NCI-H748 (cell line): Measurements from ENCODE around the gene URB1.
A peak's percentile ranks its signal among the peaks of the same experiment; 100 is the strongest.

ENCODE experiments used
- DNase-seq: peaks from one replicate; lab custom pipeline; 2025; ENCODE audit not compliant: unreplicated experiment; lab: John Stamatoyannopoulos, UW

URB1 gene

GRCh38 chr21:32392880-32393676, at the start of gene URB1:
URB1 (minus strand) TSS chr21:32393012; CDS start chr21:32392910, 102 bp downstream.
- DNase-seq, result peak; percentile 80

DNA sequence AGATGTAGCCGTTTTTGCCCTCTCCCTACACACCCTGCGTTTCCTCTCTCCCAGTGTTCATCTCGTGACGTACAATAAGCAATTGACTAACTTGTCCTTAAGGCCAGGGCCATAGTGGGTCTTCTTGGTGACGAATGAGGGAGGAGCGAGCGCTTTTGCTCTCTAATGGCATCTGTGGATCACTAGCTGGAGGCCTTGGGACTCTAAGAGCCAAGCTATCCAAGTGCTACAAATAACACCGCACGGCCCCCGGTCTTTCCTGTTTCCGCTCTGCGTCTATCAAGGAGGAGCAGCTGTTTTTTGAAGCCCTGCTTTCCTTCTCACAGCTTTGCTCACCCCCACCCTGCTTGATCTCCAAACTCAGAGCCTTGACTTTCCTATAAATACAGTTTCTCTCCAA, 44.9 kb upstream of the URB1 start:
- no peak for DNase-seq

GRCh38 chr21:32432982-32433660, 40.3 kb upstream of the URB1 start:
- peak; percentile 50 for DNase-seq

DNA sequence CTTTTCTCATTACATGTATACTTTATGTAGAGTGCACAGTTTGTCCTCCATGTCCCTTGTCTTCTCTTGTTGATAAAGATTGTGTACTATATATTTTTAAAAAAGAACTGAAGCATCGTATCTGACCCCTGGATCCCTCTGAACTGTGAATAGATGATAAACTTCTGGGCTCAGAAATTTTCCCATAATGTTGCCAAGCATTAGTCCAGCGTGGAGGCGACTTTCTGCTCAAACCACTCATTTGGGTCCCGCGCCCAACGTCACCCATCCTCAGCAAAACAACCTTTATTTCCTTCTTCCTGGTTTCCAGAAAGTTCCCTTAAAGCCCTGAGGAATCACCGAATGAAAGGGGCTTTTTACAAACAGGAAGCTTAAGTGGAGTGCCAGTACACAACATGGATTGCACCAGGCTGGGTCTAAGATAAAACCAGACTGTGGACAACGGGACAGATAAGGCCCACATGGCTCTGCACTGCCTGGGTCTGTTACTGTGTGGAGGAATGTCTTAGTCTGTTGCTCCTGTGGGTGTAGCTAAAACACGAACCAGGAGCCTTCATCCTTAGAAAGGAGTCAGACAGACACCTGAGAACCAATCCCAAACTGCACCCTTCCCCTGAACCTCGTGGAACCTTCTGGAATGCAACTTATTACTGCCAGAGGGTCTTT, 35.3 kb upstream of the URB1 start:
- no peak for DNase-seq

GRCh38 chr21:32426592-32427051, 33.8 kb upstream of the URB1 start:
- DNase-seq, result no peak

DNA sequence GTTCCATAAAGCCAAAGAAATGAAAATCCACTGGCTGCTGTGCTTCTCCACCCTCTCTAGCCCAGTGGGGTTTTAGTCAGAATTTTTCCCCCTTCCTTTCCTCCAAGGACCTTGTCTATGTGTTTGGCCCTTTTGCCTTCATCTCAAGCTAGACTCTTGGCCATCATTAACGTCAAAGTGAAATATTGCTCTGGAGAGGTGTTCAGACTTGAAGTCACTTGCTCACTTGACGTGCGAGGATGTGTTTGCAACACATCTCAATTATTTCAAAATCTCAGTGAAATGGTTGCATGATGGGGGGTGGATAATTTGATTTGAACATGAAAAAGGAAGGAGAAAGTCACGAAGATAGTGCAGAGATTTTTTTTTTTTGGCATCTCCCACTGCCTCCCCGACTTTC, 33.3 kb upstream of the URB1 start:
- DNase-seq, result no peak

GRCh38 chr21:32425628-32426027, 32.8 kb upstream of the URB1 start:
- no peak for DNase-seq

- no peak for DNase-seq
Measured at GRCh38 chr21:32424674-32425073, 31.9 kb upstream of the URB1 start.

- no peak for DNase-seq
Measured at GRCh38 chr21:32424191-32424535, 31.4 kb upstream of the URB1 start.

- no peak for DNase-seq
Measured at GRCh38 chr21:32423320-32424190, 30.7 kb upstream of the URB1 start.

DNA sequence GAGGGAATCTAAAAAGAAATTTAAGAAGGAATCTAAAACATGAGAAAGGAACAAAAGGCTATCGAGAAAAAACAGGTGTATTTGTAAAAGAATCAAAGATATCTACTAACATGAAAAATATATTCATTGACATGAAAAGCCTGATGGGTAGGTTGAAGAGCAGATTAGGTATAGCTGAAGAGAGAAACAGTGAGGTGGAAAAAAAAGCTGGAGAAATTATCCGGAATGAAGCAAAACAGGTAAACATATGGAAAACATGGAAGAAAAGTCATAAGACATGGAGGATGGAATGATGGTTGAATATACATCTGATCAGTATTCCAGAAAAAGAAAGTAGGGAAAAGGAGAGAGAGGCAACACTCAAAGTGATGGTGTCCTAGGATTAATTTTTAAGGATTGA, 29.3 kb upstream of the URB1 start:
- no peak for DNase-seq

- DNase-seq, result no peak
Measured at GRCh38 chr21:32418146-32418545, 25.3 kb upstream of the URB1 start.

- no peak for DNase-seq
Measured at GRCh38 chr21:32415451-32416398, 22.9 kb upstream of the URB1 start.

- DNase-seq, result peak; percentile 16
Measured at GRCh38 chr21:32414579-32415358, 22.0 kb upstream of the URB1 start.

DNA sequence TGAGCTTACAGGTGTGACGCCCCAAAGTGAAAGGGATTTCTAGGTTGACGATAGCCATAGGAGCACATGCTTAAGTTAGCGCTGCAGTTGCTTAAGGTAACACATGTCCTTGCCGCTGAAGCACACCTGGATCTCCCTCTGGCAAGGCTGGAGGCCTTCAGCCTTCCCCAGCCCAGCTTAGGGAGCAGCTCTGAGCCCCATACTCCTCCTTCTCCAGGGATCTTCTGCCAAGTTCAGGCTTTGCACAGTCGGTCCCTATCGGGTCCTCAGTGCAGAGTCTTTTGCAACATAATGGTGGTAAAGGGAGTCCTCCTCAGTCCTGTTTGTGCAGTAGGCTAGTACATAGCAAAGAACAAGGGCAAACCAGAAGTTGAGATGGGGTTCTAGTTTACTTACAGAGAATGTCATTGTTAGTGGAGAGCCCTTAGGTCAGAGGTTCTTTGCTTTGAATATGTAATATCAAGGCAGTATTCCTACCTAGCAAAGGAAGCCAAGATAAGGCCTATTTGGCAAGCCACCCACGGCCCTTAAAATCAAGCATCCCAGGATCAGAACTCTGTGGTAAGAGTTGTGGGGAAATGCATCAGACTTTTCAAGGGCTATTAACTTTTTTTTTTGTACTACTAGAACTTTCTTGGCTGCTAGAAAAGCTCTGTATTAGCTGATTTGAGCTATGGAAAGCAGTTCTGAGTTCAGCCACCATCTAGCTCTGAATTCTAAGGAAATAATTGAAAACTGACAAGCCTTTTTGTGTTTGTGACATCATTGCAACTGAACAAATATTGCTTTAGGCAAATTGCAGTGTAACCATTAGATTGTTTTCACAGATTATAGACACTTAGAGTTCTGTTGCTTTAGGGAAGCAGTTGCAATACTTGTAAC, 21.1 kb upstream of the URB1 start:
- peak; percentile 53 for DNase-seq

- peak; percentile 77 for DNase-seq
Measured at GRCh38 chr21:32413015-32413504, 20.2 kb upstream of the URB1 start.

GRCh38 chr21:32412162-32413014, 19.6 kb upstream of the URB1 start, which contains the start of gene EVA1C:
EVA1C (plus strand) TSS chr21:32412706; CDS start chr21:32412854, 148 bp downstream.
- DNase-seq, result peak; percentile 77
